IgD-negative memory B cell (primary cell): ENCODE measurements around the gene DEFB127. TPM values are rescaled to one million over a fixed set of nuclear protein-coding genes. Genes with fewer than 3 reads are reported as not detected.
"Not testable (repeated sequence)": the region's sequence is repeated elsewhere in the genome, so short reads cannot be mapped to it uniquely, and the experiment has no call there.

ENCODE experiments used
- H3K27ac Mint-ChIP-seq, 3 donors: one replicate each; pipeline ENCODE4 v1.8.0; 2020 to 2022; ENCODE audit warnings: mild to moderate bottlenecking in 3 of 3, mixed read lengths in 3 of 3, moderate library complexity in 1 of 3
- H3K27me3 Mint-ChIP-seq: one replicate; pipeline ENCODE4 v1.8.0; 2021; ENCODE audit warnings: mixed read lengths
- H3K36me3 Mint-ChIP-seq: one replicate; pipeline ENCODE4 v1.8.0; 2020; ENCODE audit warnings: mild to moderate bottlenecking, mixed read lengths
- H3K4me1 Mint-ChIP-seq, 3 donors: one replicate each; pipeline ENCODE4 v1.8.0; 2020 to 2022; ENCODE audit warnings: mixed read lengths in 3 of 3, mild to moderate bottlenecking in 1 of 3
- H3K4me3 Mint-ChIP-seq, 4 donors: one replicate each; pipeline ENCODE4 v1.8.0; 2020 to 2022; ENCODE audit warnings: mild to moderate bottlenecking in 4 of 4, mixed read lengths in 4 of 4, moderate library complexity in 3 of 4
- H3K9me3 Mint-ChIP-seq, 3 donors: one replicate each; pipeline ENCODE4 v1.8.0; 2020 to 2021; ENCODE audit warnings: mixed read lengths in 3 of 3, mild to moderate bottlenecking in 1 of 3
- polyA plus RNA-seq: library from polyadenylated mRNA; unstranded; fragments of 300-500 nt; fragmentation: Illumina TruSeq; gene quantifications from one replicate; pipeline ENCODE4 v1.2.3, GENCODE V29; 2021

Gene DEFB127
- not detected for polyA plus RNA-seq

- H3K9me3 Mint-ChIP-seq = no peaks in the 10 kb centered on the region
- no peak within 1 kb of the TSS for H3K4me3 Mint-ChIP-seq
- no peak within 1 kb of the TSS for H3K27ac Mint-ChIP-seq
- H3K36me3 Mint-ChIP-seq = no peaks in the 10 kb centered on the region
- peaks cover 1% of the 10 kb centered on the region for H3K27me3 Mint-ChIP-seq
- H3K4me1 Mint-ChIP-seq = peaks cover 0 to 3% (median 0%) of the 10 kb centered on the region in 3 donors
Observed at GRCh38 chr20:157154-157553, at the start of gene DEFB127. Gene DEFB127, plus strand, starts transcription at chr20:157454. Its CDS starts 91 bp downstream, at chr20:157545.

GRCh38 chr20:112396-112795, 44.9 kb upstream of the DEFB127 start:
- Mint-ChIP-seq H3K27ac (no peak overlapping the region), H3K27me3 (peaks cover 9% of the 10 kb centered on the region), H3K4me3 (no peak overlapping the region), H3K36me3 (no peaks in the 10 kb centered on the region), H3K4me1 (no peaks in the 10 kb centered on the region), H3K9me3 (peaks cover 3 to 7% (median 4%) of the 10 kb centered on the region in 3 donors)

- H3K36me3 Mint-ChIP-seq = peaks cover 1% of the 10 kb centered on the region
- H3K4me1 Mint-ChIP-seq = peaks cover 0 to 1% (median 0%) of the 10 kb centered on the region in 3 donors
- H3K27ac Mint-ChIP-seq = no peak overlapping the region
- peaks cover 18% of the 10 kb centered on the region for H3K27me3 Mint-ChIP-seq
- peaks cover 5 to 17% (median 5%) of the 10 kb centered on the region in 3 donors for H3K9me3 Mint-ChIP-seq
- no peak overlapping the region for H3K4me3 Mint-ChIP-seq
Observed at GRCh38 chr20:117518-117917, 39.7 kb upstream of the DEFB127 start.

- not testable (repeated sequence) for H3K27ac Mint-ChIP-seq, H3K9me3 Mint-ChIP-seq, H3K4me3 Mint-ChIP-seq, H3K4me1 Mint-ChIP-seq, H3K36me3 Mint-ChIP-seq
- peaks cover 11% of the 10 kb centered on the region for H3K27me3 Mint-ChIP-seq
Observed at GRCh38 chr20:129786-130323, 27.4 kb upstream of the DEFB127 start.

- Mint-ChIP-seq H3K4me1 (no peaks in the 10 kb centered on the region), H3K4me3 (no peak overlapping the region), H3K27ac (no peak overlapping the region), H3K9me3 (peaks cover 2 to 7% (median 6%) of the 10 kb centered on the region in 3 donors), H3K27me3 (peaks cover 8% of the 10 kb centered on the region), H3K36me3 (no peaks in the 10 kb centered on the region)
Observed at GRCh38 chr20:137668-138490, 19.4 kb upstream of the DEFB127 start.

- no peak within 1 kb of the TSS for H3K4me3 Mint-ChIP-seq
- H3K27me3 Mint-ChIP-seq = peaks cover 15% of the 10 kb centered on the region
- peaks cover 0 to 3% (median 2%) of the 10 kb centered on the region in 3 donors for H3K9me3 Mint-ChIP-seq
Observed at GRCh38 chr20:142290-142689, 15.0 kb upstream of the DEFB127 start, which contains the start of gene DEFB126. Gene DEFB126, plus strand, starts transcription at chr20:142590. Its CDS starts 39 bp downstream, at chr20:142629.

GRCh38 chr20:145877-146276, 11.4 kb upstream of the DEFB127 start:
- Mint-ChIP-seq H3K4me3 (peak overlapping the region in 1 of 4 donors; percentile 9), H3K27me3 (peaks cover 10% of the 10 kb centered on the region), H3K4me1 (no peaks in the 10 kb centered on the region), H3K9me3 (no peaks in the 10 kb centered on the region), H3K27ac (no peak overlapping the region), H3K36me3 (no peaks in the 10 kb centered on the region)

More at GRCh38 chr20:142290-142689, 15.0 kb upstream of the DEFB127 start, which contains the start of gene DEFB126:
- Mint-ChIP-seq H3K4me1 (no peaks in the 10 kb centered on the region), H3K36me3 (no peaks in the 10 kb centered on the region), H3K27ac (no peak within 1 kb of the TSS)

- H3K36me3 Mint-ChIP-seq = no peaks in the 10 kb centered on the region
- H3K9me3 Mint-ChIP-seq = no peaks in the 10 kb centered on the region
- no peak overlapping the region for H3K27ac Mint-ChIP-seq
- H3K4me1 Mint-ChIP-seq = peaks cover 0 to 3% (median 0%) of the 10 kb centered on the region in 3 donors
- H3K27me3 Mint-ChIP-seq = peaks cover 2% of the 10 kb centered on the region
- H3K4me3 Mint-ChIP-seq = no peak overlapping the region
Observed at GRCh38 chr20:152131-152530, 5.1 kb upstream of the DEFB127 start.

GRCh38 chr20:164618-165017, 7.4 kb downstream of the DEFB127 start:
- no peak overlapping the region for H3K27ac Mint-ChIP-seq
- no peak overlapping the region for H3K4me3 Mint-ChIP-seq
- H3K4me1 Mint-ChIP-seq = no peaks in the 10 kb centered on the region
- H3K27me3 Mint-ChIP-seq = peaks cover 6% of the 10 kb centered on the region
- H3K9me3 Mint-ChIP-seq = no peaks in the 10 kb centered on the region
- no peaks in the 10 kb centered on the region for H3K36me3 Mint-ChIP-seq

- no peaks in the 10 kb centered on the region for H3K4me1 Mint-ChIP-seq
- H3K9me3 Mint-ChIP-seq = no peaks in the 10 kb centered on the region
- peaks cover 8% of the 10 kb centered on the region for H3K27me3 Mint-ChIP-seq
- no peak overlapping the region for H3K27ac Mint-ChIP-seq
- no peak overlapping the region for H3K4me3 Mint-ChIP-seq
- H3K36me3 Mint-ChIP-seq = no peaks in the 10 kb centered on the region
Observed at GRCh38 chr20:168876-169275, 11.6 kb downstream of the DEFB127 start.

- Mint-ChIP-seq H3K27me3 (peaks cover 13% of the 10 kb centered on the region), H3K9me3 (peaks cover 8 to 18% (median 17%) of the 10 kb centered on the region in 3 donors), H3K36me3 (peaks cover 1% of the 10 kb centered on the region), H3K27ac (no peak overlapping the region), H3K4me3 (no peak overlapping the region), H3K4me1 (no peaks in the 10 kb centered on the region)
Observed at GRCh38 chr20:184288-184687, 27.0 kb downstream of the DEFB127 start.

- no peak overlapping the region for H3K4me3 Mint-ChIP-seq
- peaks cover 1% of the 10 kb centered on the region for H3K36me3 Mint-ChIP-seq
- peaks cover 7 to 19% (median 18%) of the 10 kb centered on the region in 3 donors for H3K9me3 Mint-ChIP-seq
- H3K27ac Mint-ChIP-seq = no peak overlapping the region
- peaks cover 9% of the 10 kb centered on the region for H3K27me3 Mint-ChIP-seq
- H3K4me1 Mint-ChIP-seq = no peaks in the 10 kb centered on the region
Observed at GRCh38 chr20:187733-188132, 30.5 kb downstream of the DEFB127 start.

- Mint-ChIP-seq H3K27ac (no peak within 1 kb of the TSS), H3K36me3 (peaks cover 1% of the 10 kb centered on the region)
Observed at GRCh38 chr20:189611-190010, 32.4 kb downstream of the DEFB127 start, which contains the start of gene DEFB128. Gene DEFB128, minus strand, starts transcription at chr20:189711. Its CDS starts 88 bp downstream, at chr20:189623.

GRCh38 chr20:198225-198624, 41.0 kb downstream of the DEFB127 start:
- H3K4me1 Mint-ChIP-seq = no peaks in the 10 kb centered on the region
- no peaks in the 10 kb centered on the region for H3K36me3 Mint-ChIP-seq
- H3K27me3 Mint-ChIP-seq = peaks cover 12% of the 10 kb centered on the region
- H3K4me3 Mint-ChIP-seq = no peak overlapping the region
- H3K27ac Mint-ChIP-seq = no peak overlapping the region
- peaks cover 0 to 6% (median 0%) of the 10 kb centered on the region in 3 donors for H3K9me3 Mint-ChIP-seq

More at GRCh38 chr20:189611-190010, 32.4 kb downstream of the DEFB127 start, which contains the start of gene DEFB128:
- Mint-ChIP-seq H3K27me3 (peaks cover 6% of the 10 kb centered on the region), H3K4me3 (no peak within 1 kb of the TSS), H3K4me1 (no peaks in the 10 kb centered on the region), H3K9me3 (peaks cover under 1 to 12% (median 5%) of the 10 kb centered on the region in 3 donors)

GRCh38 chr20:199996-200395, 42.7 kb downstream of the DEFB127 start:
- Mint-ChIP-seq H3K27ac (no peak overlapping the region), H3K27me3 (peaks cover 14% of the 10 kb centered on the region), H3K9me3 (peaks cover 0 to 6% (median 0%) of the 10 kb centered on the region in 3 donors), H3K36me3 (no peaks in the 10 kb centered on the region), H3K4me1 (no peaks in the 10 kb centered on the region), H3K4me3 (peak overlapping the region in 1 of 4 donors; percentile 24)
